OCI-M2 (cell line): ENCODE measurements around the gene POLDIP3.

ENCODE experiments used
- DNase-seq: peaks from one replicate; lab custom pipeline; 2025; ENCODE audit not compliant: unreplicated experiment; lab: John Stamatoyannopoulos, UW

POLDIP3 gene

GRCh38 chr22:42614312-42615091, at the start of gene POLDIP3:
Gene POLDIP3, minus strand, starts transcription at chr22:42614883. Its CDS starts 26 bp downstream, at chr22:42614857.
- peak; percentile 90 for DNase-seq

- peak; percentile 33 for DNase-seq
Observed at GRCh38 chr22:42661985-42662831, 47.5 kb upstream of the POLDIP3 start.

- DNase-seq = no peak
Observed at GRCh38 chr22:42656578-42656977, 41.9 kb upstream of the POLDIP3 start.

GRCh38 chr22:42655693-42656092, 41.0 kb upstream of the POLDIP3 start:
- no peak for DNase-seq

- no peak for DNase-seq
Observed at GRCh38 chr22:42654436-42655073, 39.9 kb upstream of the POLDIP3 start.

- no peak for DNase-seq
Observed at GRCh38 chr22:42653999-42654398, 39.3 kb upstream of the POLDIP3 start.

- DNase-seq = no peak
Observed at GRCh38 chr22:42651134-42651533, 36.5 kb upstream of the POLDIP3 start.

GRCh38 chr22:42649246-42650099, 34.8 kb upstream of the POLDIP3 start, which contains the start of gene CYB5R3:
Gene CYB5R3, minus strand, starts transcription at chr22:42649392. Its CDS starts 77 bp downstream, at chr22:42649315.
- DNase-seq = no peak

GRCh38 chr22:42648368-42649245, 33.9 kb upstream of the POLDIP3 start:
- no peak for DNase-seq

- no peak for DNase-seq
Observed at GRCh38 chr22:42648017-42648367, 33.3 kb upstream of the POLDIP3 start.

- no peak for DNase-seq
Observed at GRCh38 chr22:42646569-42647525, 32.2 kb upstream of the POLDIP3 start.

- no peak for DNase-seq
Observed at GRCh38 chr22:42645938-42646568, 31.4 kb upstream of the POLDIP3 start.

- no peak for DNase-seq
Observed at GRCh38 chr22:42645341-42645937, 30.8 kb upstream of the POLDIP3 start.

- no peak for DNase-seq
Observed at GRCh38 chr22:42644422-42645340, 30.0 kb upstream of the POLDIP3 start.

GRCh38 chr22:42643634-42644421, 29.1 kb upstream of the POLDIP3 start:
- no peak for DNase-seq
